GM21447 (cell line): Measurements from ENCODE around the gene IFNL3.

Source experiments
- ATAC-seq: cut with Tn5 transposase; IDR thresholded peaks from one replicate; pipeline ENCODE4 v1.9.1; 2021; ENCODE audit not compliant: unreplicated experiment

The IFNL3 gene

GRCh38 chr19:39194832-39195542, 49.8 kb downstream of the IFNL3 start:
- ATAC-seq, result no peak

GRCh38 chr19:39193803-39194202, 51.0 kb downstream of the IFNL3 start:
- no peak for ATAC-seq
